ENCODE results near the gene APBA1.

GRCh38 chr9:69556707-69557106 is 115.5 kb downstream of the APBA1 start:
- no peak for TF ChIP-seq CTCF (IDR thresholded peaks at IDR 0.05)
- TF ChIP-seq POLR2A (IDR thresholded peaks at IDR 0.05) = no peak

Data from heart left ventricle (tissue), 13 donors.